ENCODE results near the gene PRKCE.

DNA sequence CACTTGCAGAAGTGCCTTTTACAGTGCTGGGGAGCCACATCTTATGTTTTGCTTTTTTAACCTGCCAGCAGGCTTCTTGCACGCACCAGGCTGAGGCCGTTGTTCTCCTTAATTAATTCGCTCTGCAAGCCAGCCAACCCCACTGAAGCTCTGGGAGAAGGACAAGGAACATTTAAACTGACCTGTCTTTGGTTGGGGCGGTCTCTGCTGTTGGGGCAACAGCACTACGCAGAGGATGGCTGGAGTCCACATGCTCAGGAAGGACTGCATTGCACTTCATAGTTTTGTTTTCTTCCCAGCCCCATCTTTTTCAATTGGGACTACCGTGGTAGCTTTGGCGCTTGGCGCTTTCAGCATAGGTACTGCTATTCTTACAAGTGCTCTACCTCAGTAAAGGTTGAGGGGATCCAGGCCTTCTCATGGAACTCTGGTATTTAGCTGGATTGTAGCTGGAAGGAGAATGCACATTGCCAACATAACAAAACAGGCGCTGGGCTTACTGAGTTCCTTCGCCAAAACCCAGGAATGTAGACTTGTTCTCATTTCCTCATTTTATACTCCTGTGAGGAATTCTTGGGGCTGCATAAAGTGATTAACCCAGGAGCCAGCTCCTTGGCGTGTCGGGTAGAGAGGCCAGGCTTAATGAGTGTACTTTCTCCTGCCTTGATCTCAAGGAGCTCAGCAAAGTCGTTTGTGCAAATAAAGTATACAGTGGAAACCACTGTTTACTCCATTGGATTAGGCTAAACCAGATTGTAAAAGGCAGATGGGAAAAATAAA is 146.2 kb downstream of the PRKCE start:
- TF ChIP-seq, protein P1, sequence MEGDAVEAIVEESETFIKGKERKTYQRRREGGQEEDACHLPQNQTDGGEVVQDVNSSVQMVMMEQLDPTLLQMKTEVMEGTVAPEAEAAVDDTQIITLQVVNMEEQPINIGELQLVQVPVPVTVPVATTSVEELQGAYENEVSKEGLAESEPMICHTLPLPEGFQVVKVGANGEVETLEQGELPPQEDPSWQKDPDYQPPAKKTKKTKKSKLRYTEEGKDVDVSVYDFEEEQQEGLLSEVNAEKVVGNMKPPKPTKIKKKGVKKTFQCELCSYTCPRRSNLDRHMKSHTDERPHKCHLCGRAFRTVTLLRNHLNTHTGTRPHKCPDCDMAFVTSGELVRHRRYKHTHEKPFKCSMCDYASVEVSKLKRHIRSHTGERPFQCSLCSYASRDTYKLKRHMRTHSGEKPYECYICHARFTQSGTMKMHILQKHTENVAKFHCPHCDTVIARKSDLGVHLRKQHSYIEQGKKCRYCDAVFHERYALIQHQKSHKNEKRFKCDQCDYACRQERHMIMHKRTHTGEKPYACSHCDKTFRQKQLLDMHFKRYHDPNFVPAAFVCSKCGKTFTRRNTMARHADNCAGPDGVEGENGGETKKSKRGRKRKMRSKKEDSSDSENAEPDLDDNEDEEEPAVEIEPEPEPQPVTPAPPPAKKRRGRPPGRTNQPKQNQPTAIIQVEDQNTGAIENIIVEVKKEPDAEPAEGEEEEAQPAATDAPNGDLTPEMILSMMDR (IDR thresholded peaks at IDR 0.05): no peak
- TF ChIP-seq POLR2A (IDR thresholded peaks at IDR 0.05) (no peak), POLR2AphosphoS5 (IDR thresholded peaks at IDR 0.05) (no peak)
